NT2/D1 (cell line): ENCODE data around the gene CSKMT.

Source experiments
- SUZ12 ChIP-seq: IDR thresholded peaks from 2 replicates; pipeline ENCODE4 v1.6.1; 2011; ENCODE audit not compliant: insufficient read length, insufficient read depth; ENCODE audit errors: extremely low read depth
- YY1 ChIP-seq: IDR thresholded peaks from 2 replicates; pipeline ENCODE4 v1.6.1; 2011; ENCODE audit not compliant: insufficient read length, insufficient read depth
- ZNF274 ChIP-seq: IDR thresholded peaks from 2 replicates; pipeline ENCODE4 v1.6.1; 2011; ENCODE audit warnings: mild to moderate bottlenecking, low read depth, low read length

GRCh38 chr11:62677714-62678113 lies 12.6 kb downstream of the CSKMT start:
- TF ChIP-seq YY1 (no peak), ZNF274 (no peak), SUZ12 (no peak)
